NCI-H510A treated with DMSO at 0.1 percent for 48 hours (cell line): Measurements from ENCODE around the gene ATG7.
"Not testable (repeated sequence)": the region's sequence is repeated elsewhere in the genome, so short reads cannot be mapped to it uniquely, and the experiment has no call there.

Experiments
- DNase-seq: peaks from one replicate; lab custom pipeline; 2025; lab: John Stamatoyannopoulos, UW

ATG7 gene

DNA sequence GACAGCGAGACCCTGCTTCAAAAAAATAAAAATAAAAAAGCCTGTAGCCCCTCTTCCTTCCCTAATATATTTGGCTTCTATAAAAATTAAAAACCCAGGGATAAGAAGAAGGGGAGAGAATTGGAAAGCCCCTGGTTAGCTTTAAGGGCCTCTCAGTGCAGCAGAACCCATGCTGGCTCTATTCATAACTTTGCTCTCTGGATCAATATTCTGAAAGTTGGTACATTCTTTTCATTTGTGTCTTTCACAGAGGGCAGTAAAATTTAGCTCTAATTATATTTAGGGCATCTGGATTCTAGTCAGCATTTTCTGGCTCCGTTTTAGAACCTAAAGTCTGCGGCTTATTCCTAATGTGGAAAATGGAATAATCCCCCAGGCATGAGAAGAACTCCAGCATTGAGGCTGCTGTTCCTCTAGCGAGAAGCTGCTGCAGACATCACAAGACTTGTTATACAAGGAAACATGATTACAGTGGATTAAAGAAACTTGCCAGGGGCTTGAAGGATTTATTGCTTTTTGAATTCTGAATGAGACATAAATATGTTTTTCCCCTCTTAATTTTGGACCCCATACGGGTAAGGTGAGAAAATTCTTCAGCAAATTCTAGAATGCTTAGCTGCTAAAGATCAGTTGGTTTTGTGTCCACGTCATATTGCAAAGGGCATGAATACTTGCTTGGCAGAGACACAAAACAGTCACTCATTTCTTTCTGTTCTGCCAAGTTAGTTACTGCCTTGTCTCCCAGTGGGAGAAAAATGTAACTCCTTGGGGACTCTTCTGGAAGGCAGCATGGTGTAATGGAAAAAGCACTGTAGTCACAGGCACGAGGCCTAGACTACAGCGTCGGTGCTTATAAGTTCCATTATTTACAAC, 193.8 kb downstream of the ATG7 start:
- DNase-seq = no peak

GRCh38 chr3:11467875-11468274, 195.7 kb downstream of the ATG7 start:
- peak; percentile 15 for DNase-seq

- DNase-seq = peak; percentile 25
These were observed 198.0 kb downstream of the ATG7 start for GRCh38 chr3:11470031-11470853.

DNA sequence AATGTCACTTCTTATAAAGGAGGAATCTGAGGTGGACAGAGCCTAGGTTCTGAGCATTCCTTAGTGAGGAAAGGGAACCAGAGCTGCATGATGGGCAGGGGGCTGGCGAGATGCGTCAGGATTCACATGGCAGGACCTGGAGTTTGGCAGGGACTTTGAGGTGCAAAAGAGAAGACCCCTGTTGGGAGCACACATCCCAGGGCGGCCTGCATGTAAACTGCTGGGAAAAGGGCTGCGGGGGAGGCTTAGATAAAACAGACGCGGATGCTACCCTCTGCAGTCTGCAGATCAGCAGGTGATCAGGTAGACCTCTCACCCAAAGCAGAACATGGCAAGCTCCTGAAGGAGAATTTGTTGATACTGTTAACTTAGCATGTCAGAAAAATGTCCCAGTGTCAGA, 203.1 kb downstream of the ATG7 start:
- no peak for DNase-seq

- DNase-seq = peak; percentile 69
These were observed 204.5 kb downstream of the ATG7 start for GRCh38 chr3:11476735-11477144.

DNA sequence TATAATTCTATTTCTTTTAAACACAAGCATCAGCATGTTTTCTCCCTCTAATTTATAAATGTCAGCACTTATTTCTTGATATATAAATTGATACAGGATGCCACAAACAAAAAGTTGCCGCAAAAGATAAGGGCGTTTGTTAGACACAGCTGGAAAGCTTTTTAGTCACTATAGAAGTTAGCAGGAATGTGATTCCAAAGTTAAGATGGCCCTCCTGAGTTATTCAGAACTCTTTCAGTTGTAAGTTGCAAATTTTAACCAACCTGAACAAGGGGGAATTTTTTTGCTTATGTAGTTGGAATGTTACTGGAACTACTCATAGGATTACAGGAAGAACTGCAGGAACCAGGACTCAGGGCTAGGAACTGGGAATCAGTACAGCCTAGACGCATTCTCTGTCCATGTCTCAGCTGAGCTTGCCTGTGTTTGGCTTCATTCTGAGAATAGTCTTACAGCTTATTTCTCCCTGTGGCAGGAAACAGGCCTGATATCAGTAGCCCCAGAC, 205.3 kb downstream of the ATG7 start:
- DNase-seq = no peak

GRCh38 chr3:11478167-11478566, 206.0 kb downstream of the ATG7 start:
- DNase-seq = no peak

DNA sequence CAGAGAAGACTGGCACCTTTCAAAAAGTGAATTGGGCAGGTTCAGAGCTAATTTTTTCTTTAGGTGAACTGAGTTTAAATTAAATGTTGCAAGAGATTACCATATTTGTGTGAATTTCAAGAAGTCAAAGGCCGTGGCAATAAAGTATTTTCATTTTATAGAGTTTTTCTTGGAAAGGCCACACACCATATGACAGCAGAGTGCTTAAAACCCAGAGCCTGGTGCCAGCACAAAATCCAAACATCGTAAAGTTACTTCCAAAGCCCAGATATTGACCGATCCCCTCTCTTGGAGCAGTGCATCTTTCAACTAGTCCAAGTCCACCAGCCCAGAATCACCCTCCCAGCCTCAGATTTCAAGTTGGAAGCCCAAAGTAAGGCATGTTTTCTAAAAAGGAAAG, 207.0 kb downstream of the ATG7 start:
- DNase-seq = no peak

DNA sequence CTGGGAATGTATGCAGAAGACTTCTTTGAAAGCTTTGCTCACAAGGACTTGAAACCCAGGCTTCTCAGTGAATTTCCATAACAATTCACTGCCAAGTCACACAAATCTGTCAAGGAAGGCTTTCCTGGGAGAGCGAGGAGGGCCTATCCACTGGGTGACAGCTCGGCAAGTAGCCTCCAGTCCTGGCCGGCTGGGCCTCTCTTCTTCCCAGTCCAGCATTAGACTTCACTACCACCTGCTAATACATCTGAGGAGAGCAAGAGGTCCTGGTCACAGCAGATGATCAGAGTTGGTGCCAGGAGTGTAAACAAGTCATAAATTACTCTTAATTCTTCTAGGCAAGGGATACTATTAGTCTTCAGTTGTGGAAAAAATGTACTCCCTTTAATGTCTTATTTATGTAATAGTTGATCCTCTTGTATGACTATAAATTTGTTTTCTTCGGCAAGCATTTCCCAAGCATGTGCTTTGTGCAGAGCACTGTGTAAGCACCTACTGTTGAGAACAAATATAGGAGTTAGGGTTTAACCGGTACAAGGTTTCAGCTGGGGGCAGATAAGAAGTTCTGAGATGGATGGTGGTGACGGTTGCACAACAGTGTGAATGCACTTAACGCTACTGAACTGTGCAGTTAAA, 208.6 kb downstream of the ATG7 start:
- DNase-seq = peak; percentile 84

DNA sequence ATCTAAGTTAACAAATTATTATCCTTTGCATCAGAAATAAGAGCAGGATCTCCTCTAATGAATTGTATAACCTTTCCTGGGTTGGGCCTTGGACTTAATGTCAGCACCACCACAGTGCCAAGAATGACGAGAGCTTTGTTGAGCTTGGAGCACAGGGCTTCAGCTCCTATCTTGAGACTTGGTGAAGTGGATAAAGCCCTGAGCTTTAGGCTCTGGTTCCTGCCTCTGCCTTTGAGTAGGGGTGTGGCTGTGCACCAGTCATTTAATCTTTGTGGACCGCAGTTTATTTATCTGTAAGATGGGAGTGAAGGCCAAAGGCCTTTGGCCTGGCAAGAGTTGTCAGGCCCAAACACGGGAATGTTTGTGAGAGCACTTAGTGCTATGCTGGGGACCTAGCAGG, 209.4 kb downstream of the ATG7 start:
- no peak for DNase-seq

GRCh38 chr3:11482021-11482420, 209.8 kb downstream of the ATG7 start:
- peak; percentile 36 for DNase-seq

DNA sequence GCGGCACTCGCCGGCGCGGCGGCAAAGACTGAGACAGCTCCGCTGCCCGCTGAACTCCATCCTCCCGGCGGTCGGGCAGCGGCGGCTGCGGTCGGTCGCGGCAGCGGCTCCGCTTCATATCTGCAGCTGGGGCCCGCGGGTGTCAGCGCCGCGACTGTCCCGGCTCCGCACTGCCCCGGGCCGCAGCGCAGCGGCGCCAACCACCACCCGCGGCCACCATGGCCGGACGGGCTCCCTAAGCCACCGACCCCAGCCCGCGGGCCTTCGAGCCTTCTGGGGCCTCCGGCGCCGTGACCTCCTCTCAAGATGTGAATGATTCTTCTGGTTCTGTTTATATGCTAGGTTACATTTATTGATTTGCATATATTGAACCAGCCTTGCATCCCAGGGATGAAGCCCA, 216.2 kb downstream of the ATG7 start:
- DNase-seq = not testable (repeated sequence)

GRCh38 chr3:11494131-11494916, 222.1 kb downstream of the ATG7 start:
- no peak for DNase-seq

- no peak for DNase-seq
These were observed 223.9 kb downstream of the ATG7 start for GRCh38 chr3:11495948-11496557.

DNA sequence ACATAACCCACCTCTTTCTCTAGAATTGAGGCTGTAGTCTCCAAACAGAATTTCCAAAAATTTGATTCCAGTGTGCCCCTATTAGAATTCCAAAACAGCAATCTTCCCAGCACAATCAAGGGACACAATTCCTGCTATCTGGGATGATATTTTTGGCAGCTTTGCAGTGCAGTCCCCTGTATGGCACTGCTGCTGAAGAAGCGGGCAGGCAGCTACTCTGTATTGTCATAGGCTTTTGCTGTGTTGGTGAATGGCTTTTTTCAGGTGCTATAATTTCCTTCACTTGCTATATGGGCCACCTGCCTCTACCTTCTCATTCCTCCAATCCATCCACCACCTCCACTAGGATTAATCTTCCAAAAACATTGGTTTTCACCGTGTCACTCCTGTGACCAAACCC, 226.0 kb downstream of the ATG7 start:
- DNase-seq = no peak

DNA sequence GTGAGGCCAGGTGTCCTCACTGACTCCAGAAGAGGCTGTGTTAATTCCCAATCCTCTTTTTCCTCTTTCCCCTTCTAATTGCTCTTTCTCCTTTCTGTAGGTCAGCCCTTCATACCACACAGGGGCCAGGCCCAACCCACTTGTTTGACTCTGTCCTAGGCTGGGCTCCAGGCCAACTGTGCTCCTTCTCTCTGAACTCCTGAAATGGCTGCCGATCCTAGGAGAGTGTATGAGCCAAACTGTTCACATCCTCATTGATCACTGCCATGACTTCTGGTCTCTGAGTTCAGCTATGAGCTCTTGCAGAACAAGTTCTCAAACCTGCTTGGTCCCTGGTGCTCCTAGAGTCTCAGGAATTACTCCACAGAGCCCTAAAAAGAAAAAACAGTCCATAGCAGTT, 226.4 kb downstream of the ATG7 start:
- DNase-seq = peak; percentile 58

GRCh38 chr3:11499144-11499543, 226.9 kb downstream of the ATG7 start:
- DNase-seq = no peak

DNA sequence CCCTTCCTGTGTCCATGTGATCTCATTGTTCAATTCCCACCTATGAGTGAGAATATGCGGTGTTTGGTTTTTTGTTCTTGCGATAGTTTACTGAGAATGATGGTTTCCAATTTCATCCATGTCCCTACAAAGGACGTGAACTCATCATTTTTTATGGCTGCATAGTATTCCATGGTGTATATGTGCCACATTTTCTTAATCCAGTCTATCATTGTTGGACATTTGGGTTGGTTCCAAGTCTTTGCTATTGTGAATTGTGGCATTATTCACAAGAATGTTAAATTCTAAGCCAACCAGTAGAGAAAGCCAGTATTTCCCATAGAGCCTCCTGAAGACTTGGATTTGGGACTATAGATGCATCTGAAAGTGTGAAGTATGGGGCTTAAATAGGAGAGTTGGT, 230.2 kb downstream of the ATG7 start:
- not testable (repeated sequence) for DNase-seq

GRCh38 chr3:11507719-11508118, 235.5 kb downstream of the ATG7 start:
- no peak for DNase-seq

DNA sequence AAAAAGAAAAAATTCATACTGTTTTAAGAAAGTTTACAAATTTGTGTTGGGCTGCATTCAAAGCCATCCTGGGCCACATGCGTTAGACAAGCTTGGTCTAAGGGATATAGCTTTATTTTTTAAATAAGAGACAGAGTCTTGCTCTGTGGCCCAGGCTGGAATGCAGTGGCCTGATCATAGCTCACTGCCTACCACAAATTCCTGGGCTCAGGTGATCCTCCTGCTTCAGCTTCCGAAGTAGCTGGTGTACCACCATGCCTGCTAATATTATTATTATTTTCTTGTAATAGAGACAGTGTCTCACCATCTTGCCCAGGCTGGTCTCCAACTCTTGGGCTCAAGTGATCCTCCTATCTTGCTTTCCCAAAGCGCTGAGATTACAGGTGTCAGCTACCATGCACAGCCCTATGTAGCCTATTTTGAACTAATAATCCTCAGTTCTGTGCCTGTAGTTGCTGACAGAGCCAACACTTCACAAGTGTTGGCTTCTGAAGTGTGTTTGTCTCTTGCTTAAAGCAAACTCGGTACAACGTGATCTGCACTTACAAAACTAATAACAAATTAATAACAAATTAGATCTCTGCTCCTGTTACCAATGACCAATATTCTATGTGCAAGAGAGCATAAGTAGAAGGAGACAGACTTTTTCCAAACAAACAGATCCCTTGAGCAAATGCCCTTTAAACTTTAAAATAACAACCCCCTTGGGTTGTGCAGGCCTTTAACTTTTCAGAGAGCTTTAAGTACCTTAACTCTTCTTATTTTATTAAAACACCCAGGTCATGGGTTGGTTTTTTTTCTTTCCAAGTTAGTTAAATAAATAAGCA, 236.4 kb downstream of the ATG7 start:
- DNase-seq = peak; percentile 18
